ENCODE measurements around the gene PPARA. TPM values are rescaled to one million over a fixed set of nuclear protein-coding genes. Genes with fewer than 3 reads are reported as not detected.

Gene PPARA
- polyA plus RNA-seq, 3 donors: 3.7 to 6.3 (median 4.9) TPM

DNA sequence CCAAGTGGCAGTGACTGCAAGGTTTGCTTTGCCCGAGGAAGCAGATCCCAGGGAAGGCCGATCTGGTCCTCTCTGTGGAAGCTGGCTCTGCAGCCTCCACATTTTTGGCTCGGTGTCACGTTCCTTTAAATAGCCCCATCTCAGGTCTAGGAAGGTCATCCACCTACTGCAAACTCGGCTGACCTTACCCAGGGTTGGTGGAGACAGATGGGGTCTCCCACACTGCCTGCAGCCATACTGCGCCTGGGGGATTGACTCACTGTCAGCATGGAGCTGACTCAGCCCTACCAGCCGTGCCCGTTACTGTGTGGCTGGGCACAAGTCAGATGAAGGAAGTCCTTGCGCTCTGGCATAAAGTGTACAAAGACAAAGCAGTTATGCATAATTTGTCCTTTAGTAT, 82.9 kb downstream of the PPARA start:
- Histone ChIP-seq H3K27me3 (ENCODE audit: control insufficient read depth in 2 of 2, insufficient read depth in 2 of 2, low read length in 2 of 2) (no peaks in the 10 kb centered on the region), H4K20me1 (ENCODE audit: insufficient read depth, low read length) (no peaks in the 10 kb centered on the region), H3K9me3 (replicated peaks in 1 of 2; ENCODE audit: control insufficient read depth in 1 of 2, insufficient read depth in 1 of 2, low read length in 2 of 2) (no peaks in the 10 kb centered on the region), H3K4me2 (replicated peaks; ENCODE audit: extremely low read depth, low read length, poor library complexity, severe bottlenecking) (no peak overlapping the region), H3K4me3 (replicated peaks in 1 of 3; ENCODE audit: low read depth in 2 of 3, low read length in 3 of 3) (no peak overlapping the region), H2AFZ (ENCODE audit: insufficient read depth, low read depth, low read length, poor library complexity, severe bottlenecking) (no peak overlapping the region), H3K9ac (ENCODE audit: insufficient read depth, low read length, poor library complexity, severe bottlenecking) (no peak overlapping the region), H3K4me1 (ENCODE audit: control insufficient read depth in 1 of 2, insufficient read depth in 2 of 2, low read length in 2 of 2) (peaks cover 0 to 21% of the 10 kb centered on the region in 2 donors), H3K27ac (ENCODE audit: low read depth in 1 of 2, low read length in 2 of 2) (peak overlapping the region in 1 of 2 donors; percentile 45), H3K36me3 (replicated peaks in 1 of 2; ENCODE audit: control insufficient read depth in 1 of 2, insufficient read depth in 2 of 2, low read length in 2 of 2) (peaks cover 11 to 42% of the 10 kb centered on the region in 2 donors), H3K79me2 (ENCODE audit: insufficient read depth, low read length) (no peaks in the 10 kb centered on the region)
- no peak overlapping the region for H3K4me3 Mint-ChIP-seq
- intact Hi-C loops (cut with micrococcal nuclease): no loop called here
- H3K27ac Mint-ChIP-seq: peak overlapping the region in 1 of 7 donors; percentile 40
- peak; percentile 22 to 64 (median 22) for DNase-seq
- TF ChIP-seq, protein P1, sequence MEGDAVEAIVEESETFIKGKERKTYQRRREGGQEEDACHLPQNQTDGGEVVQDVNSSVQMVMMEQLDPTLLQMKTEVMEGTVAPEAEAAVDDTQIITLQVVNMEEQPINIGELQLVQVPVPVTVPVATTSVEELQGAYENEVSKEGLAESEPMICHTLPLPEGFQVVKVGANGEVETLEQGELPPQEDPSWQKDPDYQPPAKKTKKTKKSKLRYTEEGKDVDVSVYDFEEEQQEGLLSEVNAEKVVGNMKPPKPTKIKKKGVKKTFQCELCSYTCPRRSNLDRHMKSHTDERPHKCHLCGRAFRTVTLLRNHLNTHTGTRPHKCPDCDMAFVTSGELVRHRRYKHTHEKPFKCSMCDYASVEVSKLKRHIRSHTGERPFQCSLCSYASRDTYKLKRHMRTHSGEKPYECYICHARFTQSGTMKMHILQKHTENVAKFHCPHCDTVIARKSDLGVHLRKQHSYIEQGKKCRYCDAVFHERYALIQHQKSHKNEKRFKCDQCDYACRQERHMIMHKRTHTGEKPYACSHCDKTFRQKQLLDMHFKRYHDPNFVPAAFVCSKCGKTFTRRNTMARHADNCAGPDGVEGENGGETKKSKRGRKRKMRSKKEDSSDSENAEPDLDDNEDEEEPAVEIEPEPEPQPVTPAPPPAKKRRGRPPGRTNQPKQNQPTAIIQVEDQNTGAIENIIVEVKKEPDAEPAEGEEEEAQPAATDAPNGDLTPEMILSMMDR (IDR thresholded peaks at IDR 0.05): no peak
- H3K27me3 Mint-ChIP-seq (ENCODE audit: low read depth in 3 of 3): no peaks in the 10 kb centered on the region
- H3K36me3 Mint-ChIP-seq: peaks cover 39 to 43% of the 10 kb centered on the region in 2 donors
- WGBS (ENCODE audit: insufficient coverage): 25% methylated on average over 7 of the region's 9 CpGs
- no peaks in the 10 kb centered on the region for H3K9me3 Mint-ChIP-seq
- H3K4me1 Mint-ChIP-seq: peaks cover 6% of the 10 kb centered on the region

DNA sequence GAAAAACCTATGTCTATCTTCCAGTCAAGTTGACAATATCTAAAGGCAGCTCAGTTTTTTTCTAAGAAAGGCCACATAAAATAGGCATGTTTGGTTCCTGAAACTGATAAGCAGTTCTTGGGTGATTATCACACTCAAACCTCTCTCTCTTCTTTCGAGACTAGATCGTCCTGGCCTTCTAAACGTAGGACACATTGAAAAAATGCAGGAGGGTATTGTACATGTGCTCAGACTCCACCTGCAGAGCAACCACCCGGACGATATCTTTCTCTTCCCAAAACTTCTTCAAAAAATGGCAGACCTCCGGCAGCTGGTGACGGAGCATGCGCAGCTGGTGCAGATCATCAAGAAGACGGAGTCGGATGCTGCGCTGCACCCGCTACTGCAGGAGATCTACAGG, 84.6 kb downstream of the PPARA start:
- Mint-ChIP-seq H3K27me3 (ENCODE audit: low read depth in 3 of 3) (no peaks in the 10 kb centered on the region), H3K4me3 (no peak overlapping the region), H3K36me3 (peaks cover 48 to 56% of the 10 kb centered on the region in 2 donors), H3K27ac (no peak overlapping the region), H3K4me1 (peaks cover 10% of the 10 kb centered on the region), H3K9me3 (no peaks in the 10 kb centered on the region)
- Histone ChIP-seq H3K27ac (ENCODE audit: low read depth in 1 of 2, low read length in 2 of 2) (no peak overlapping the region), H3K9ac (ENCODE audit: insufficient read depth, low read length, poor library complexity, severe bottlenecking) (no peak overlapping the region), H3K36me3 (replicated peaks in 1 of 2; ENCODE audit: control insufficient read depth in 1 of 2, insufficient read depth in 2 of 2, low read length in 2 of 2) (peaks cover 11 to 50% of the 10 kb centered on the region in 2 donors), H3K4me1 (ENCODE audit: control insufficient read depth in 1 of 2, insufficient read depth in 2 of 2, low read length in 2 of 2) (peaks cover 2 to 15% of the 10 kb centered on the region in 2 donors), H3K27me3 (ENCODE audit: control insufficient read depth in 2 of 2, insufficient read depth in 2 of 2, low read length in 2 of 2) (no peaks in the 10 kb centered on the region), H4K20me1 (ENCODE audit: insufficient read depth, low read length) (no peaks in the 10 kb centered on the region), H3K4me2 (replicated peaks; ENCODE audit: extremely low read depth, low read length, poor library complexity, severe bottlenecking) (no peak overlapping the region), H3K4me3 (replicated peaks in 1 of 3; ENCODE audit: low read depth in 2 of 3, low read length in 3 of 3) (no peak overlapping the region), H3K9me3 (replicated peaks in 1 of 2; ENCODE audit: control insufficient read depth in 1 of 2, insufficient read depth in 1 of 2, low read length in 2 of 2) (no peaks in the 10 kb centered on the region), H2AFZ (ENCODE audit: insufficient read depth, low read depth, low read length, poor library complexity, severe bottlenecking) (no peak overlapping the region), H3K79me2 (ENCODE audit: insufficient read depth, low read length) (no peaks in the 10 kb centered on the region)
- TF ChIP-seq, protein P1 (IDR thresholded peaks at IDR 0.05): no peak
- WGBS (ENCODE audit: insufficient coverage): 96% methylated on average over 10 of the region's 12 CpGs
- no peak for DNase-seq
- intact Hi-C loops (cut with micrococcal nuclease): no loop called here
